ENCODE data around the gene ADH5.
"Not testable (repeated sequence)": the region's sequence is repeated elsewhere in the genome, so short reads cannot be mapped to it uniquely, and the experiment has no call there.

Gene ADH5

DNA sequence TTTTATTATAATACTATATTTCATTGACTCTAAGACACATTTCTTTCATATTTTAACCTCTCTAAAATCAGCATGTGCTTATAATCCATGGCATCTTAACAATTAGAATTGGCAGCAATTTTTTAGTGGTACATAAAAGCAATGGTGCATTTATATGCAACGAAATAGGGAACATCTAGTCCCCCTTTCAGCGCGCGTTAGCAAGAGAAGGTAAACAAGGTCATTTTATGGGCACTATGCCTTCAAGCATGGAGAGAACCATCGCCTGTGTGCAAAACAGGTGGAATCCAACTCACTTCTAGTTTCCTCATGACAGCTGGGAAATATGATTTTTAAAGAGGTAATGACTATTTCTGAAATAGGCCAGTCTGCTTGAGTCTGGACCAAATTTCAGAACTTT lies 6.4 kb downstream of the ADH5 start:
- no peak for DNase-seq

DNA sequence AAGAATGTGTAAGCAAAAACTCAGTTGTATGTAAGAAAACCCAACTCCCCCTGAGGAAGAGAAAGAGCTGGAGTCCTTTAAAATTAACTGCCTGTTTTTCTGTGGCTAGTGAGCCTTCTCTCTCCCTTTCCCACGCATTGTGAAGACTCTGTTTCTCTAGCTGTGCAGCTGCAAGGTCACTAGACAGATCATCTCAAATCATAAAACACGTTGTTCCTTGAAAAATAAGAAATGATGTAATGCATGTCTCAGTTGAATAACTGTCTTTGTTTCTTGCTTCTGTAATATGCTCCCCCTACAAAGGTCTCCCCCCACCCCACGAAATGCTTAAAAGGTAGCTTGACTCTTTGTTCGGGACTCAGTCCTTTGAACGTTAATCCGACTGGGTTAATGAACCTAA lies 7.7 kb downstream of the ADH5 start:
- not testable (repeated sequence) for DNase-seq

DNA sequence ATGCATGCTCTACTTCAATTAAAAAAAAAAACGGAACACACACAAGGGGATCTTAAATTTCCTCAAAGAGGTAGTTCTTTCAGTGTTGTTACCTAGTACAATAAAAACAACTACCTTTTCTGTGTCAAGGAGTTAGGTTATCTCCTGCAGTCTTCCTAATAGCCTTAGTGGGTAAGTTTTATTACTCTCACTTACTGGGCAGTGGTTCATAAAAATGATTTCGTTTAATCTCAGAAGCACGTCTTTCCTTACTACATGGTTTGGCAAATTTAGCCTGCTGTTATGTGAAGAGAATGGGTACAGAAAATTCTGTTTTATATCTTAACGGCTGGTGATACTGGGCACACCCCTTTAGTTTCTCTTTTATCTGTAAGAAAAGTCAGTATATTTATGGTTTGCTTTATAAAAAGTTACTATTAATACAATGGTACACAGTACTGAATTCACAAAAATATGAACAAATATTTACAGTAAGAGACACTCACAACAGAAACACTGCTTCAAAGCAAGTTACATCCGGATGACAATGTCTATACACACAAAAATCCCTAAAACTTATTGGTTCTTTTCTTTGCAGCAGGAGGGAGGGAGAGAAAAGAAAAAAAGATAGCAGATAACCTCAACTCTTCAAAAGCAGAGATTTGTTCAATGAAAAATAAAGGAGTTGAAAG lies 8.8 kb downstream of the ADH5 start:
- no peak for DNase-seq

DNA sequence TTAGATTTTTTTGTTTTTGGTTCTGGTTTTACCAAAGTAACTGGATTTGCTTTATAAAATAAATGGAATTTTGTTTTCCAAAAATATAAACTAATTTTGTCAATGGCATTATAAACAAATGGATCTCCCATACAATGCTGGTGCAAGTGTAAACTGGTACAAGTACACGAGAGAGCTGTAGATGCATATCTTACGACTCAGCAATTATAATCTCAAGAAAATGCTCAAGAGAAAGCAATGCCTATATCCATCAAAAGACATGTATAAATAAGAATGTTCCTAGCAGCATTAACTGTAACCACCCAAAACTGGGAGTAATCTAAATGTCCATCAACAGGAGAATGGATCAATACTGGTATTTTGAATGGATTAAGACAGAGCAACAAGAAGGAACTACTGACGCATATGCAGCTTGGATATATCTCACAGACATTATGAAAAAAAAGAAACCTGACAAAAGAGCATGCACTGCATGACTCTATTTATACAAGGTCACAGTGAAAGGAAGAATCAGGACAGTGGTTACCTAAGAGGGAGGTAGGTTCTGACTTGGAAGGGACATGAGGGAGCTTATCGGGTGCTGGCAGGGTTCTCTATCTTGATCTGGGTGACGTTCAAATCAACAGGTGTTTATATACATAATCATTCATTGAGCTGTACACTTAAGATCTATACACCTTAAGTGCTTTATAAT lies 9.5 kb downstream of the ADH5 start:
- no peak for DNase-seq

DNA sequence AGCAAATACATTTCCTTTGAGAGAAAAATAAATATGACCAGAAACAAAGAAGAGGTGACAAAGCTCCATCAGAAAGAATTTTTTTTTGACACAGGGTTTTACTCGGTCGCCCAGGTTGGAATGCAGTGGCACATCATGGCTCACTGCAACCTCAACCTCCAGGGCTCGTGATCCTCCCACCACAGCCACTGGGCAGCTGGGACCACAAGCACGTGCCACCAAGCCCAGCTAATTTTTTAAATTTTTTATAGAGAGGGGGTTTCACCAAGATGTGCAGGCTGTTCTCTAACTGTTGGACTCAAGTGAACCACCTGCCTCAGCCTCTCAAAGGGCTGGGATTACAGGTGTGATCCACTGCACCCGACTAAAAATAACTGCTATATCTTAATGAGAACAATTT lies 10.3 kb downstream of the ADH5 start:
- no peak for DNase-seq

DNA sequence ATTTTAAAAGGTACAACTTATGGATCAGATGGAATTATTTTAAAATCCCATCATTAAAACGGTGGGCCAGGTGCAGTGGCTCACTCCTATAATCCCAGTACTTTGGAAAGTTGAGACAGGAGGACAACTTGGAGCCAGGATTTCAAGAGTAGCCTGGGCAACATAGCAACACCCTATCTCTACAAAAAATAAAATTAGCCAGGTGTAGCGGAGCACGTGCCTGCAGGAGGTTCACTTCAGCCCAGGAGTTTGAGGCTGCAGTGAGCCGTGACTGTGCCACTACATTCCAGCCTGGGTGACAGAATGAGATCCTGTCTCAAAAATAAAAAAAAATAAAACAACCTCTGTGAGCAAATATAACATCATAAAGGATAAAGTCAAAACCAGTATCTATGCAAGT lies 11.4 kb downstream of the ADH5 start:
- no peak for DNase-seq

DNA sequence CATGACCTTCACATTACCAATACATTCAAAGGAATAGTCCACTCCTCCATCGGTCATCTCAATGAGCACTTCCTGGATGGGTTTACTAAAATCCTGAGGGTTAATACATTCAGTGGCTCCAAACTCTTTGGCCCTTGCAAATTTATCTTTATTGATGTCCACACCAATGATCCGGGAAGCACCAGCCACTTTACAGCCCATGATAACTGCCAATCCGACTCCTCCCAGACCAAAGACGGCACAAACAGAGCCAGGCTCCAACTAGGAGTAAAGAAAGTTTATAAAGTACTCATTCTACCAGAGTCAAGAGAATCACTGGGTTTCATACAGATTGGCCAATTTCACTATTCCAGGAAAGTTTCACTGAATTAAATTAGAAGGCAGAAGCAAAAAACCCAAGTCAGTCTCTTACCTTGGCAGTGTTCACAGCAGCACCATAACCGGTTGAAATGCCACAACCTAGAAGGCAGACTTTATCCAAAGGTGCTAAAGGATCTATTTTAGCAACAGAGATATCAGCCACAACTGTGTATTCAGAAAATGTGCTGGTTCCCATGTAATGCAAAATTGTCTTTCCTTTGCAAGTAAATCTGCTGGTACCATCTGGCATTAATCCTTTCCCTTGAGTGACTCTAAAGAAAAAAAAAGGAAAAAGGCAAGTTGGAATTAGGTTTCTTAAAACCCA lies 12.2 kb downstream of the ADH5 start:
- no peak for DNase-seq

DNA sequence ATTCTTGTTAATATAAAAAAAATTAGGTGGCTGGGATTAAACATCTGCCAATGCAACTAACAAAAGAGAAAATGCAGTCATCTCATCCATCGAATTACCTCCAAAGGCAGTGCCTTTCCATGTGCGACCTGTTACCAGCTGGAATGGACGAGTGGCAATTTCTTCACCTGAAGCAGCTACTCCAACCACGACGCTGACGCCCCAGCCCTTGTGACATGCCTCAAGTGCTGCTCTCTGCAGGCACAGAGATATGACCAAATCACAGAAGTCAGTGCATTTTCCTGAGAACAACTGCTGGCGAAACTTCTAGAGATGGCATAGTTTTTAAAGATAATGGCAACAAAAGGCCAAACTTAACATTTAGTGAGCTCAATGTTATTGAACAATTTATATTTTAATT lies 13.8 kb downstream of the ADH5 start:
- no peak for DNase-seq

DNA sequence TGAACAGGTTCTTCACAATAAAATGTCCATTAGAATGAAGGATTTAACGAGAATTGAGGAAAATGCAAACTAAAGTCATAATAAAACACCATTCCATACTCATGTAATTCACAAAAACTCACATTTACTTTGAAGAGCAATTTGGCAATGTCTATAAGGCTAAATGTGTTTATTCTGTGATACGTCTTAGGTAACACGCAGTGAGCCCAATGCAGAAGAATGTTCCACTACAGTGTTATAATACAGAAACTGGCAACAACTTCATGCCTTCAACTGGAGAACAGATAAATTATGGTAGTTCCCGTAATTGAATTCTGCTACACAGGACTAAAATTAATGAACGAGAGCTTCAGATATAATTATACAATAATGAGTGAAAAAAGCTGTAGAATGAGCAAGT lies 17.4 kb downstream of the ADH5 start:
- DNase-seq, result no peak

DNA sequence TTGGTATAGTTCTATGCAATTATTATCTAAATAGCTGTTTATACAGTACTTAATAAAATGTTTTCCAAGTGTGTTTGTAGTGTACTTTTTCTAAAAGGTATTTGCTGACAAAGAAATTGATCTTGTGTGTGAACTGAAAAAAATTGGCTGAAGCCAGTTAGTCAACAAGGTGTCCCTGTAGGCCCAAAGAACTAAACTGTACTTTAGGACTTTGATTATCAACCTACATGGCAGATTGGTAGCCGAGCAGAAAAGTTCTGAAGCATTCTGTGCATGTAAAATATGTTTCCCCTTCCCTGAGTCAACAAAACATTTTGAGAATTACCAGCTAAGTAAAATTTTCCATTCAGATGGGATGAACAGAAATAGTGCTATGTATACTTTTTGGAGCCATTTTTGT lies 21.0 kb downstream of the ADH5 start:
- no peak for DNase-seq

DNA sequence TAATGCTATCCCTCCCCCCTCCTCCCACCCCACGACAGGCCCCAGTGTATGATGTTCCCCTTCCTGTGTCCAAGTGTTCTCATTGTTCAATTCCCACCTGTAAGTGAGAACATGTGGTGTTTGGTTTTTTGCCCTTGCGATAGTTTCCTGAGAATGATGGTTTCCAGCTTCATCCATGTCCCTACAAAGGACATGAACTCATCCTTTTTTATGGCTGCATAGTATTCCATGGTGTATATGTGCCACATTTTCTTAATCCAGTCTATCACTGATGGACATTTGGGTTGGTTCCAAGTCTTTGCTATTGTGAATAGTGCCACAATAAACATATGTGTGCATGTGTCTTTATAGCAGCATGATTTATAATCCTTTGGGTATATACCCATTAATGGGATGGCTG lies 23.1 kb downstream of the ADH5 start:
- DNase-seq, result not testable (repeated sequence)

DNA sequence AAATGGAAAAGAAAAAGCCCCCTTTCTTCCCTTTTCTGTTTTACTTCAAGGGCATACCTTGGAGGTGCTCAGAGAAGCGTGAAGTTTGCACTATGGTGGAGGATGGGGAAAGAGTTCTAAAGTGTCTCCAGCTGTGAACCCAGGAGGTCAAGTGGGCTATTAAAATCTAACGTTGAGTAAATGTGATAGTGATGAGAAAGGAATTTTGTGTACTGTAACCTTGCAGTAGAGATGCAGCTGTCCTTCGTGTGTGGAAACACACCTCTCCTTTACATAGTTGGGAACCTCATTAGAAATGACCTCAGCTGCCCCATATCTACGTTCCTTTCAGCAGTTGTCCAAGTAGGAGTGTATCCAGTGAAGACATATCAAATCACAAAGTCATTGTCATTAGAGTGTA lies 26.5 kb downstream of the ADH5 start:
- DNase-seq, result no peak

DNA sequence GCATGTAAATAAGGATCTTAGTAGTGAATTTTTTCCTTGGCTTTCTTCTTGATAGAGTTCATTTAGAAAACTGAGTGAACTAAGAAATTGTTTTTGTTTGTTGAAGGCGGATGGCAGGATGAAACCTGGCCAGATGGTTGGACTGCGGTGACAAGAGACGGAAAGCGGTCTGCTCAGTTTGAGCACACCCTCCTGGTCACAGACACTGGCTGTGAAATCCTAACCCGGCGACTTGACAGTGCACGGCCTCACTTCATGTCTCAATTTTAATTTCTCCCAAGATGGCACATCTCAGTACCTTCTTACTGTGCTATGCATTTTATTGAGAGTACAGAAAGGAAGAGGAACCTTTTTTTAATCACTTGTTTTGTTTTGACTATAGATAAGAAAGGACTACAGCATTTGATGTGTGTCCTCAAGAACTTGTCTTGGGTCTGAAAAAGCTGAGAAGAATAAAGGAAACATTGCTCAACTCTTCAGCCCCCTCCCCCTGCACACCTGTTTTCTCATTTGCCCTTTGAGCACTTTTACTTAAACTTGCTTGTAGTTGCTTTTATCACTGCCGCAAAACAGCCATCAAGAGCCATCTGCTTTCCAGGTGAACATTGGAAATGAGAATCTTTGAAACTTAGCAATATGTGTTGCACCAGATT lies 27.4 kb downstream of the ADH5 start:
- DNase-seq, result no peak

DNA sequence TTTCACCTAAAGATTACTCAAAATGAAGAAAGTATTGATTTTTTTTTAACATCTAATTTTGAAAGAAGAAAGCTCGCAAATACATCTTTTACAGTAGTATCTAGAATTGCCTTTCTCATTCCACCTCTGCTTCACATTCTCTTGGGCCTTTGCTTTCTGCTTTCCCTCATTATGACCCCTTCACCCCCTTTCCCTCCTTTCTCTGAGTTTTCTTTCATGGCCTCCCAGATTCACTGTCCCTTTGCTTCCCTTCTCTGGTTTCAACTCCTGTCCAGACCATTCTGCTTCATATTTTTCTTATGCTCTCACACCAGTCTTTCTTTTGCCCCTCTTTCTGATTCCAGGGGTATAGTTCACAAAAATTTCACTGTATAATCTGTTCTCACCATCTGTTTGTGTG lies 29.0 kb downstream of the ADH5 start:
- no peak for DNase-seq

DNA sequence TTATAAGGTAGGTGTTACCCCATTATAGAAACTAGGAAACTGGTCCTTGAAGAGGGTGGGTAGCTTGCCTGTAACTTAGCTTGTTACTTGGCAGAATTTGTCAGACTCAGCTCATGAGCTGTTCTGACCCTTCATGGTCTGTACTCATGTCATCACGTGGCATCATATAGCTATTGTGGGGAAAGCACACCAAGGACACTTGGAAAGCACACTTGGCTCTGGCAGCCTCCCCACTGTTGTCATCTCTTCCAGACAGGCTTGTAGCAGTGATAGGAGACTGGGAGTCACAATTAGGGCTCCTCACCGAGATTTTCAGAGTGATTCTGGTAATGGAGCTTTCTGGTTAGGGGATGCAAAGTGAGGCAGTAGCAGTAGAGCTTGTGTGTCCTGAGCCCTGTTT lies 30.4 kb downstream of the ADH5 start:
- no peak for DNase-seq

DNA sequence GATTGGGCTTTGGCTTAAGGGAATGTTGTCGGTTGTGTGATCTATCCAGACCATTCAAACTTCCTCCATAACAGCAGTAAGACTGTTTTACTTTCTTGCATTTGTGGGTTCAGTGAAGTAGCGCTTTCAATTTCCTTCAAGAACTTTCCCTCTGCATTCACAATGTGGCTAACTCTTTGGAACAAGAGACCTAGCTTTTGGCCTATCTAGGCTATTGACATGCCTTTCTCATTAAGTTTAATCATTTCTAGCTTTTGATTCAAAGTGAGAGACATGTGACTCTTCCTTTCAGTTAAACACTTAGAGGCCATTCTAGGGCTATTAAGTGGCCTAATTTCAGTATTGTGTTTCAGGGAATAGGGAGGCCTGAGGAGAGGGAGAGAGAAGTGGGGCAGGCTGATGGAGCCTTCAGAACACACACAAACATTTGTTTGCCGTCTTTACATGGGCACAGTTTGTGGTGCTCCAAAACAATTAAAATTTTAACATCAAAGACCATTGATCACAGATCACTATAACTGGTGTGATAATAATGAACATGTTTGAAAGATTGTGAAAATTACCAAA lies 34.1 kb downstream of the ADH5 start:
- DNase-seq, result no peak

DNA sequence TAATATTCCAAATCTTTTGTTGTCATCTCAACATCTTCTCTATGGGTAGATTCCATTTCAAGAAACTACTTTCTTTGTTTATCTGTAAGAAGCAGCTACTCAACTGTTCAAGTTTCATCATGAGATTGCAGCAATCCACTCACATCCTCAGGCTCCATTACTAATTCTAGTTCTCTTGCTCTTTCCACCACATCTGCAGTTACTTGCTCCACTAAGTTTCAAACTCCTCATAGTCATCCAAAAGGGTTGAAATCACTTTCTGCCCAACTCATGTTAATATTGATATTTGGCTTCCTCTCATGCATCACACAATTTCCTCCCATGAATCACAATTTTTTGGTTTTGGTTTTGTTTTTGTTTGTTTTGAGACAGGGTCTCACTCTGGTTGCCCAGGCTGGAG lies 35.7 kb downstream of the ADH5 start:
- no peak for DNase-seq

DNA sequence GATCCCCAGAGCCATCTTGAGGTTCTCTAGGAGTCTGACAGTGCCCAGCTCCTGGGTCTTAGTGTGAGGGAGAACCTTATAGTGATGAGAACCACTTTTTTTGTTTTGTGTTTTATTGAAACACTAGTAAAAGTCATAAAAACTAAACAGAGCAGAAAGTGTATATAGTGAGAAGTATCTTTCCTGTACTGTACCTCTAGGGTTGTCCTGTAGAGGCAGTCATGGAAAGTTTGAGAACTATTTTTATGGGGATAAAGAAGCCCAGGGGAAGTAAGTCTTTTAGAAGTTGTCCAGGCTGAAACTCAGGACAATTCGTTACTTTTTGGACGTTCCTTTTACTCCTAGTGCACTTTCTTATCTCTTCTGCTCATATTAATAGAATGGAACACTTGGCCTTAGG lies 40.9 kb downstream of the ADH5 start:
- DNase-seq, result no peak

DNA sequence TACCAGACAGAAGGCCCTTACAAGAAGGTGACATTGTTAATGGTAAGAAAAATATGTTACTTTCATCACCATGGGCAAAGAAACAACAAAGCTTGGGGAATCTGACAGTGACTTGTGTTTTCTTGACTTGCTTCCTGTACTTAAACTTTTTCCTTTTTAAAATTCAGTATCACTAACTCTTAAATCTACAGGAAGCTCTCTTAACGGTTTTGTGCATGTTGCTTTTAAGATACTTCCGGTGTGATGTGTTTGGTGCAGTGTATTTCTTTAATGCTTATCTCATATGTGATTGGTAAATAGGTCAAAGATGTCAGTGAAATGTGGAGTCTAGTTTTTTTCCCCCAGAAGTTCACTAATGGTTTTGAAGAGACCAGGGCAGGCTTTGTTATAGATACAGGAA lies 45.2 kb downstream of the ADH5 start:
- peak; percentile 6 for DNase-seq

DNA sequence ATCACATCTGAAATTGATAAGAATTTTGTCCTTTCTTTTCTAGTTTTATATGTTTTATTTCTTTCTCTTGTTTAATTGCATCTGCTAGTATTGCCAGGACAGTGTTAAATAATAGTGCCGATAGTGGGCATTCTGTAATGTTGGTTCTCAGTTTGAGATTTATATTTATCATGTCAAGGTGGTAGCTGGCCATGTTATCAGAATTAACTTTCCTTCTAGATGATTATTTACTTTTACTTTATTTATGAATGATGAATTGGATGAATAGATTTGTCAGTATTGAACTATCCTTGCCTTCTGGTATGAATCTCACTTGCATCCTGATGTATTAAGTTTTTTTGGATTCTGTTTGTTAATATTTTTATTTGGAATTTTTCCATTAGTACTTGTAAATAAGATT lies 50.4 kb downstream of the ADH5 start:
- no peak for DNase-seq

DNA sequence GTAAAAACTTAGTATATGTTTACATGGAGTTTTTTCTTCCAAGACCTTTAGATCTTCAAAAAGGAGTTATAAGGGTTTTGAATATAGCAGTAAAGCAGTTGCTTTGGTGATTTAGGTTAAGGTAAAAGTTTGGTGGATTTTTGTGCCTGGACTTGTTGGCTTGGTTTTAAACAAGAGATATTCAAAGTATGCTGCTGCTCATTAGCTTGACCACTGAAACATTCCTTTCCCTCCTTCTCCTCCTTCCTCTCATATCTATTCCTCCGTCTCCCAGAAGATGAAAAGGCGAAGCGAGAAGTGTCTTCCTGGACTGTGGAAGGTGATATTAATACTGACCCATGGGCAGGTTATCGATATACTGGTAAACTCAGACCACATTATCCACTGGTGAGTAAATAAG lies 54.6 kb downstream of the ADH5 start:
- DNase-seq, result no peak

DNA sequence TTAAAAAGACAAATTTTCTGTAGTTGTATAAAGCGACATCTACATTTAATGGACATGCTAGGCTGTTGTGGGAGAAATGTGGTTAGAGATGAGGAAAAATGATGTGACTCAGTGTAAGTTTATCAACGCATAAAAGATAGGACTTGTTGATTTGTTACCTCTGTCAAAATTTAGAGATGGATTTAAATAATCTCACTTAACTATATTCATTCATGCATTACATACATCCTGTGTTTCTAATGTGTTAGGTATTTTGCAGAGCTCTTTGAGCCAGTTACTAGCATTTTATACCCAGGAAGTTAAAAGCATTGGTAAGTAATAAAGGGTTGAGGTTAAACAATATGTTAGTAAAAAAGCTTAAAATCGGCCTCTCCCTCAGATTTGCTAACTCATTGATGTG lies 58.7 kb downstream of the ADH5 start:
- no peak for DNase-seq

DNA sequence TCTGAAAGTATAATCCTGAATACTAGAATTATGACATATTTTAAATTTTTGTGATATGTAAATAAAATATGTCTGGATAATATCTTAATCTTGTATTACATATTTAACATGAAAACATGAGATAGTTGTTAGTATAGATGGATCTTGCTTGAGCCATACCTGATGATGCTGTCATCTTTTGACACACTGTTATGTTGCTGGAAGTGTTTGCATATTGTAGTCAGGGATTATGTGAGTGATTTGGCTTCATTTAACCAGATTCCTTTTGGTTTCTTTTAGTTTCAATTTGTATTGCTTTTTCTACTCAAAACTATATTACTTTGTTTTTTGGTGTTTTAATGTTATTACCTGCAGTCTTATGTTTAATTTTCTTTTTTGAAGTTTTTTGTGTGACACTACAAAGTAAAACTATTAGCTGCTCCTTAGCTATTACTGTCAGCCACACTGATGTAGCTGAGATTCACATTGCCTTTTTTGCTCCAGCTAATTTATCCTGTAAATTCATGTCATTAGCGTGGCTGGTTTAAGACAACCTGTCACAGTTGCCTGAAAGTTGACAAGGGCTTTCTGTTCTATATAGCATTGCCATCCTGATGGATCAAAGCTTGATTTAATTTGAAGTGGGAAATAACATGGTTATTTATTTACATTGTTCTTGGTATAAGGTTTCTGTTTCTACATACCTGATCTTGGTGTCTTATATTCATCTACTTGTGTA lies 59.4 kb downstream of the ADH5 start:
- no peak for DNase-seq

All from CD4-positive, alpha-beta T cell treated with Interleukin-6 for 4 hours (primary cell).